AG04449 (cell line): ENCODE results near the gene CINP.

Experiments
- CTCF ChIA-PET: fragments of 350-600 bp; formaldehyde crosslinking; extraction: SDS; loops from one replicate; lab custom pipeline; 2021; ENCODE audit warnings: antibody characterized with exemption; lab: Yijun Ruan, JAX
- POLR2A ChIA-PET: fragments of 400-600, 350-600 bp; formaldehyde crosslinking; extraction: SDS; loops from one replicate; lab custom pipeline; 2020; ENCODE audit warnings: antibody characterized with exemption, inconsistent platforms; lab: Yijun Ruan, JAX
- DNase-seq: peaks from one replicate; pipeline ENCODE4 v3.0.0-alpha.2; 2010; ENCODE audit warnings: low read depth, low spot score
- H3K4me3 ChIP-seq: 2 replicates; pipeline ENCODE4 v1.5.1; 2011; ENCODE audit warnings: low read depth, mild to moderate bottlenecking, control low read depth, low read length
- TF ChIP-seq, protein P1 (sequence below): IDR thresholded peaks from one replicate; pipeline ENCODE4 v1.5.1; 2011; ENCODE audit warnings: mild to moderate bottlenecking, moderate library complexity, low read length, control low read depth, inconsistent platforms; ENCODE audit not compliant: insufficient read depth; ENCODE audit errors: missing control alignments

CINP gene

DNA sequence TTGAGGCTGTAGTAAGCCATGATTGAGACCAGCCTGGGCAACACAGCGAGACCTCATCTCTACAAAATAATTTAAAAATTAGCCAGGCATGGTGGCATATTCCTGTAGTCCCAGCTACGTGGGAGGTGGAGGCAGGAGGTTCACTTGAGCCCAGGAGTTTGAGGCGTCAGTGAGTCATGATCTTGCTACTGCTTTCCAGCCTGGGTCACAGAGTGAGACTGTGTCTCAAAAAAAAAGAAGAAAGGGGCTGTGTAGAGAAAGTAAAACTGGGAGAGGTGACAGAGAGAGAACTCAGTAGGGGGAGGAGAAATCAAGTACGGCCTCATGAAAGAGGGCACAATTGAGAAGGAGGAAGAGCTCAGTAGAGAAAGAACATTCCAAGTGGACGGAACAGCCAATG, 12.4 kb upstream of the CINP start:
- H3K4me3 ChIP-seq, result no peak overlapping the region
- CTCF ChIA-PET, result interaction anchor here (1.9 kb wide), 1 partner anchor 63 kb away, joined by 5 read pairs; no protein-coding TSS in a partner anchor
- POLR2A ChIA-PET, result no interaction called here
- TF ChIP-seq, protein P1, sequence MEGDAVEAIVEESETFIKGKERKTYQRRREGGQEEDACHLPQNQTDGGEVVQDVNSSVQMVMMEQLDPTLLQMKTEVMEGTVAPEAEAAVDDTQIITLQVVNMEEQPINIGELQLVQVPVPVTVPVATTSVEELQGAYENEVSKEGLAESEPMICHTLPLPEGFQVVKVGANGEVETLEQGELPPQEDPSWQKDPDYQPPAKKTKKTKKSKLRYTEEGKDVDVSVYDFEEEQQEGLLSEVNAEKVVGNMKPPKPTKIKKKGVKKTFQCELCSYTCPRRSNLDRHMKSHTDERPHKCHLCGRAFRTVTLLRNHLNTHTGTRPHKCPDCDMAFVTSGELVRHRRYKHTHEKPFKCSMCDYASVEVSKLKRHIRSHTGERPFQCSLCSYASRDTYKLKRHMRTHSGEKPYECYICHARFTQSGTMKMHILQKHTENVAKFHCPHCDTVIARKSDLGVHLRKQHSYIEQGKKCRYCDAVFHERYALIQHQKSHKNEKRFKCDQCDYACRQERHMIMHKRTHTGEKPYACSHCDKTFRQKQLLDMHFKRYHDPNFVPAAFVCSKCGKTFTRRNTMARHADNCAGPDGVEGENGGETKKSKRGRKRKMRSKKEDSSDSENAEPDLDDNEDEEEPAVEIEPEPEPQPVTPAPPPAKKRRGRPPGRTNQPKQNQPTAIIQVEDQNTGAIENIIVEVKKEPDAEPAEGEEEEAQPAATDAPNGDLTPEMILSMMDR, result no peak
- no peak for DNase-seq

DNA sequence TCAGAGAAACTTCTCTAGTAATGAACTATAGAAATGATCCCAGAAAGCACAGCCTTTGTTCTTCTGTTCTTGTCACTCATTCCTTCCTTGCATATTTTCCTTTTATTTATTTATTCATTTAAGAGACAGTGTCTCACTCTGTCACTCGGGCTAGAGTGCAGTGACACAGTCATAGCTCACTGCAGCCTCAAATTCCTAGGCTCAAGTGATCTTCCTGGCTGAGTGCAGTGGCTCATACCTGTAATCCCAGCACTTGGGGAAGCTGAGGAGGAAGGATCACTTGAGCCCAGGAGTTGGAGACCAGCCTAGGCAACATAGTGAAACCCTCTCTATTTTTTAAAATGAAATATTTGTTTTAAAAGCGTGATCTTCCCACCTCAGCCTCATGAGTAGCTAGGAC, 11.6 kb upstream of the CINP start:
- POLR2A ChIA-PET, result interaction anchor here (0.6 kb wide), 1 partner anchor 9 kb away, joined by 3 read pairs; no protein-coding TSS in a partner anchor
- CTCF ChIA-PET, result interaction anchor here (1.9 kb wide), 1 partner anchor 64 kb away, joined by 5 read pairs; no protein-coding TSS in a partner anchor
- TF ChIP-seq, protein P1, result no peak
- DNase-seq, result no peak
- no peak overlapping the region for H3K4me3 ChIP-seq

DNA sequence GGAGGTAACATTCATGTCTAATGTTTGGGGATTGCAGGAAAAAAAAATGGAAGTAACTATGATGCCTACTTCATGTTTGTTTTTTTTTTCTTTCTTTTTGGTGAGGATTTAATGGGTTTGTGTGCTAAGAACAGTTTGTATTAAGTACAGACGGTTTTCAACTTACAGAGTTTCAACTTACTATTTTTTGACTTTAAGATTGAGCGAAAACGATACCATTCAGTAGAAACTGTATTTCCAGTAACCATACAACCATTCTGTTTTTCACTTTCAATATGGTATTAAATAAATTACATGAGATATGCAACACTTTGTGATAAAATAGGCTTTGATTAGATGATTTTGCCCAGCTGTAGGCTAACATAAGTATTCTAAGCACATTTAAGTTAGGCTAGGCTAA, 10.4 kb upstream of the CINP start:
- TF ChIP-seq, protein P1, result no peak
- H3K4me3 ChIP-seq, result no peak overlapping the region
- ChIA-PET POLR2A (no interaction called here), CTCF (interaction anchor here (1.0 kb wide), 1 partner anchor 66 kb away, joined by 3 read pairs; no protein-coding TSS in a partner anchor)
- DNase-seq, result no peak

DNA sequence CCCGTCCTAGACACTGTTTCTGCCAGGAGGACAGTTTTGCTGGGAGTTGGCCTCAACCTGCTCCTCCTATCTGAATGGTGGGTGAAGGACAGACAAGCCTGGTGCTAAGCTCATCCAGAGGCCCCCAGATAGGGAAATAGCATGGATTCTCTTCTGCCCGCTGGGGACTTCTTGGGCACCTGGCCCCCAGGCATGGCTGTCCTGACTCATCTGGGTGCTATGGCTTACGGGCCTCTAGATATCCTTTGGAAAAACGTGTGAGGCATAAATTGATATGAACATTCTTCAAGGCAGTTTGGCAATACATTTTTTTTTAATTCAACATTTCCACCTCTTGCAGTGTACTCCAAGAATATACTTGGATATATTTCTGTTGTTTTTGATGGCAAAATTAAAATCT, 8.7 kb upstream of the CINP start:
- ChIA-PET POLR2A (no interaction called here), CTCF (interaction anchor here (1.0 kb wide), 1 partner anchor 19 kb away, joined by 3 read pairs; no protein-coding TSS in a partner anchor)
- H3K4me3 ChIP-seq, result no peak overlapping the region
- TF ChIP-seq, protein P1, result no peak
- DNase-seq, result no peak

DNA sequence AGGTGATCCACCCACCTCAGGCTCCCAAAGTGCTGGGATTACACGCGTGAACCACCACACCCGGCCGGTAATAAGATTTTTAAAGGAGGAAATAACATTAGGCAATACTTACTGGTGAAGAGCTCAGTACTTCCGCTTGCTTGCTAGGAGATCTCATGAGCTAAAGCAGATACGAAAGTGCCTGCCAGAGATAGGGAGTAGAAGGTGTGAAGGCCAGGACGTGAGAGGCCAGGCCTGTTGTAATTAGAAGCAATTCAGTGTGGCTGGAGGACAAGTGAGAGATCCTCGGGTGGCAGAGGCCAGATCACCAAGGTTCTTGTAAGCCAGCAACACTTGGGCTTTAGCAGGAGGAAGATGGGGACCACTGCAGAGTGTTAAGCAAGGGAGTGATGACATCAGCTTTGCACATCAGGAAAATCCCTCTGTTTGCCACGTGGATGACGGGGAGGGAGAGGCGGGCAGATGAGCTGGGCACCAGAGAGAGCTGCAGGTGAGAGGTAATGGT, 7.7 kb upstream of the CINP start:
- ChIA-PET POLR2A (no interaction called here), CTCF (no interaction called here)
- TF ChIP-seq, protein P1, result no peak
- H3K4me3 ChIP-seq, result no peak overlapping the region
- DNase-seq, result no peak

DNA sequence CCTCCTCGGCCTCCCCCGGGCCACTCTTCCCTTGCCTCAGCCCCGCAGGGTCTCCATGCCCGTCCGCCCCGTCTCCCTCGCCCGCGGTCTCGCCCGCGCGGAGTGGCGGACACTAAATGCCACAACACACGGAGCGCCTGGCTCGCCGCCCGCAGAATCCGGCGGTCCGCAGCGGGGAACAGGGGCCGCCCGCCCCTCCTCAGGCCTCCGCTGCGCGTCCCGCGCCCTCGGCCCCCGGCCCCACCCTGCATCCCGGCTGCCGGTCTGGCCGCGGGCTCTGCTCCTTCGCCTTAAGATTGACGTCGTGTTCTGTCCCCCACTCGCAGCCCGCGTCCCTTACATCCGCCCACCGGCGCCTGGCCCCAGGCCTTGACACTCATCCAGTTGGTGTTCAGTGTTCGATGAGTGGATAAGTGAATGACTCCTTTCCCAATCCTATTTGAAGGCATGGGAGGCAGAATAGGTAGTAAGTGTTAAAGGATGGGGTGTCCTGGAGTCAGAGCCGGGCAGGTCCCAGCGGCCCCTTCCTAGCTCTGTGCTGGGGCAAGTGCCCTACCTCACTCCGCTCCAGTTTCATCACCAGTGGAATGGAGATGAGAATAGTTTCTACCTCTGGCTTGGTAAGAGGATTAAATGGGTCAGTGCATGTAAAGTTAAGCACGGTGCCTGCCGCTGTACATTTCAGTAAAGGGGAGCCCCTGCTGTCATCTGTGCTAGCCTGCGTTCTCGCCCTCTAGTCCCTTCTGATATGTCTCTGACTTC, 673 bp upstream of the CINP start:
- DNase-seq, result no peak
- ChIA-PET CTCF (interaction anchor here (1.1 to 1.5 kb wide), 3 partner anchors 10 to 49 kb away, joined by 3 to 4 read pairs (median 4); no protein-coding TSS in a partner anchor), POLR2A (no interaction called here)
- TF ChIP-seq, protein P1, result no peak
- H3K4me3 ChIP-seq, result peak overlapping the region; percentile 89
